Pancreas (tissue), 10 donors: Measurements from ENCODE around the gene OLA1. TPM values are rescaled to one million over a fixed set of nuclear protein-coding genes. Genes with fewer than 3 reads are reported as not detected.

Experiments
- ATAC-seq, 4 donors: fragments of 200-7000 bp; cut with Tn5 transposase; one replicate each; pipeline versions ENCODE4 v1.8.0 to v1.9.1; 2020; ENCODE audit warnings: mild to moderate bottlenecking in 4 of 4, moderate library complexity in 4 of 4
- DNase-seq, 6 donors: peaks; one replicate each; pipeline ENCODE4 v3.0.0-alpha.2; 2020
- FAIRE-seq: peaks from 2 replicates; lab custom pipeline; 2012; peaks lifted over from hg19 to GRCh38; lab: Jason Lieb, UNC
- H3K27ac ChIP-seq, 4 donors: fragments of 200-600 bp; sonication (generic); 1 replicate in 3 of 4; 2 replicates in 1 of 4; pipeline versions ENCODE4 v1.5.0 to v1.8.0; 2020
- H3K27me3 ChIP-seq, 4 donors: fragments of 200-600 bp; one replicate each; pipeline ENCODE4 v1.8.0; 2021
- H3K36me3 ChIP-seq, 3 donors: fragments of 200-600 bp; sonication (generic) in 1 of 3; one replicate each; pipeline versions ENCODE4 v1.5.0 to v1.8.0; 2020 to 2021
- H3K4me1 ChIP-seq, 3 donors: fragments of 200-600 bp; one replicate each; pipeline ENCODE4 v1.8.0; 2021
- H3K4me3 ChIP-seq, 4 donors: fragments of 200-600 bp; sonication (generic) in 2 of 4; one replicate each; pipeline versions ENCODE4 v1.5.0 to v1.8.0; 2020 to 2021
- H3K9me3 ChIP-seq, 4 donors: fragments of 200-600 bp; one replicate each; pipeline ENCODE4 v1.8.0; 2021
- CTCF ChIP-seq, 4 donors: fragments of 200-600 bp; sonication (generic) in 3 of 4; IDR thresholded peaks; one replicate each; pipeline versions ENCODE4 v1.5.0 to v1.8.0; 2021; ENCODE audit warnings: antibody characterized with exemption in 4 of 4
- WGBS, 2 donors: extraction: QIAGEN DNeasy Blood & Tissue Kit; methylation state at CpG; one replicate each; pipeline ENCODE4 v1.1.7; 2013; 5-methylcytosine and 5-hydroxymethylcytosine counted together
- intact Hi-C, 3 donors: fragments of 100-400 bp; cut with DNase I; formaldehyde crosslinking; loops; one replicate each; pipeline versions ENCODE4 v1.11.1 to v1.14.2; 2022
- polyA plus RNA-seq, 2 donors: library from polyadenylated mRNA; stranded (reverse); fragments of 200-250 nt; gene quantifications; one replicate each; pipeline ENCODE4 v1.2.3, GENCODE V29; 2013
- total RNA-seq, 6 donors: library from RNA; stranded (reverse); fragmentation: NEBNext Ultra II Directional in 4 of 6; extraction: Animal tissue kit (Norgen Biotek cat#: 25700) in 4 of 6; gene quantifications; one replicate each; pipeline versions ENCODE4 v1.2.1 to v1.2.4, GENCODE V29; 2021 to 2023
- donor health status: healthy with polysubstance abuse.
- donor health status: DM: no; HTN: no; CAD: no; lungs with moderate emphysema.
- donor health status: DM: no; HTN: no; CAD: no.
- donor health status: control.
- donor health status: control.
- donor health status: Bipolar disorder and iron deficiency.
- donor health status: DM: yes; HTN: yes; CAD: no.
- donor health status: DM: no; HTN: no; CAD: no.
- donor health status: DM: no; HTN: no; CAD: no.
- donor health status: DM: yes; HTN: yes; CAD: no.

Gene OLA1
- total and polyA plus RNA-seq, 8 donors, result 29.1 to 55.8 (median 43.1) TPM

GRCh38 chr2:174076040-174076439 lies 172.3 kb downstream of the OLA1 start:
- WGBS, 2 donors, result 74 to 83% methylated on average over 2 of the region's 2 CpGs
- TF ChIP-seq CTCF (IDR thresholded peaks at IDR 0.05), result no peak
- no peak for FAIRE-seq
- Histone ChIP-seq H3K4me3 (no peak overlapping the region), H3K27ac (no peak overlapping the region), H3K27me3 (no peaks in the 10 kb centered on the region), H3K9me3 (no peaks in the 10 kb centered on the region), H3K4me1 (peaks cover 0 to 10% (median 5%) of the 10 kb centered on the region in 3 donors), H3K36me3 (no peaks in the 10 kb centered on the region)
- intact Hi-C loops, result no loop called here
- no peak for DNase-seq
- ATAC-seq, result no peak

GRCh38 chr2:174074831-174075230 lies 173.5 kb downstream of the OLA1 start:
- intact Hi-C loops, result no loop called here
- Histone ChIP-seq H3K4me1 (peaks cover 0 to 10% (median 5%) of the 10 kb centered on the region in 3 donors), H3K9me3 (no peaks in the 10 kb centered on the region), H3K27me3 (no peaks in the 10 kb centered on the region), H3K4me3 (no peak overlapping the region), H3K27ac (no peak overlapping the region), H3K36me3 (no peaks in the 10 kb centered on the region)
- ATAC-seq (no peak), FAIRE-seq (no peak), DNase-seq (no peak)
- WGBS, 2 donors, result 95 to 96% methylated on average over 4 of the region's 4 CpGs
- no peak for TF ChIP-seq CTCF (IDR thresholded peaks at IDR 0.05)

GRCh38 chr2:174072857-174073256 lies 175.5 kb downstream of the OLA1 start:
- FAIRE-seq (no peak), ATAC-seq (no peak), DNase-seq (no peak)
- no peaks in the 10 kb centered on the region for H3K27me3 ChIP-seq
- H3K27ac ChIP-seq, result no peak overlapping the region
- H3K9me3 ChIP-seq, result no peaks in the 10 kb centered on the region
- peaks cover 0 to 10% (median 5%) of the 10 kb centered on the region in 3 donors for H3K4me1 ChIP-seq
- no peak overlapping the region for H3K4me3 ChIP-seq
- intact Hi-C loops, result no loop called here
- no peak for TF ChIP-seq CTCF (IDR thresholded peaks at IDR 0.05)
- WGBS, 2 donors, result 98 to 100% methylated on average over 4 of the region's 4 CpGs
- no peaks in the 10 kb centered on the region for H3K36me3 ChIP-seq

- ATAC-seq (no peak), DNase-seq (no peak), FAIRE-seq (no peak)
- 91 to 92% methylated on average over 4 of the region's 4 CpGs for WGBS, 2 donors
- Histone ChIP-seq H3K27ac (no peak overlapping the region), H3K27me3 (no peaks in the 10 kb centered on the region), H3K36me3 (no peaks in the 10 kb centered on the region), H3K9me3 (no peaks in the 10 kb centered on the region), H3K4me1 (peaks cover 0 to 4% (median 1%) of the 10 kb centered on the region in 3 donors), H3K4me3 (no peak overlapping the region)
- no peak for TF ChIP-seq CTCF (IDR thresholded peaks at IDR 0.05)
- intact Hi-C loops, result no loop called here
Measured at GRCh38 chr2:174072069-174072468, 176.3 kb downstream of the OLA1 start.

GRCh38 chr2:174071321-174071720 lies 177.0 kb downstream of the OLA1 start:
- Histone ChIP-seq H3K36me3 (no peaks in the 10 kb centered on the region), H3K9me3 (no peaks in the 10 kb centered on the region), H3K4me1 (no peaks in the 10 kb centered on the region), H3K27ac (no peak overlapping the region), H3K27me3 (no peaks in the 10 kb centered on the region), H3K4me3 (no peak overlapping the region)
- intact Hi-C loops, result no loop called here
- 94 to 95% methylated on average over 3 of the region's 3 CpGs for WGBS, 2 donors
- DNase-seq, result no peak
- no peak for ATAC-seq
- no peak for TF ChIP-seq CTCF (IDR thresholded peaks at IDR 0.05)
- no peak for FAIRE-seq
